Mammary epithelial cell (primary cell): ENCODE data around the gene RNF113B.

ENCODE experiments used
- EZH2 ChIP-seq: IDR thresholded peaks from 2 replicates; pipeline ENCODE4 v1.6.1; 2012; ENCODE audit warnings: low read length, inconsistent platforms, borderline replicate concordance
- TF ChIP-seq, protein P1 (sequence below), 2 donors: IDR thresholded peaks in 1 of 2; conservative IDR thresholded peaks in 1 of 2; 2 replicates each; pipeline ENCODE4 v1.5.1; 2011 to 2012; ENCODE audit warnings: inconsistent platforms in 2 of 2, low read length in 2 of 2, mild to moderate bottlenecking in 2 of 2, control low read depth in 1 of 2, low read depth in 1 of 2; ENCODE audit not compliant: insufficient read depth in 1 of 2; ENCODE audit errors: extremely low read depth in 1 of 2

DNA sequence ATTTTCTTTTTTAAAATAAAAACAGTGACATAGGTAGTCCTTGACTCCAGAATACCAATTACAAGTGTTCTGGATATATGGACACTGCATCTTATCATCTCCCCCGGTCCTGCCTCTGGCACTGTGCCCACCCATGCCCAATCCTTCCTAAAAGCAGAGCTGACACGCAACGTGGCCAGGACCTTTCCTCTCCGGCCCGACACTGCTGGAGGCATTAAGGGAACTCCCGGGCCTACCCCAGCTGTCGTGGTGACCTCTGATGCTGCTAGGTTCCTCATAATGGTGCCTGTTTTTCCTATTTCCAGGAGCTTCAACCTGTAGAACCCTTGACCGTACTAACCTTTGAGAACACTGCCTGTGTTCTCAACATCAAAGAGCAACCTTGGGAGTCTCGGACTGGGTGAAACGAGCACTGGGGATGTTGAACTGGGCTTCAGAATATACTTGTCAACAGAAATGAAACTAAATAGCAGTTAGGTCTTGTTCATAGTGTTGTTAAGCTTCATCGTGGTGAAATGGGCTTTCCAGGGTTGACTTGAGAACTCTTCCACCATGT, 13.9 kb upstream of the RNF113B start:
- TF ChIP-seq, protein P1, sequence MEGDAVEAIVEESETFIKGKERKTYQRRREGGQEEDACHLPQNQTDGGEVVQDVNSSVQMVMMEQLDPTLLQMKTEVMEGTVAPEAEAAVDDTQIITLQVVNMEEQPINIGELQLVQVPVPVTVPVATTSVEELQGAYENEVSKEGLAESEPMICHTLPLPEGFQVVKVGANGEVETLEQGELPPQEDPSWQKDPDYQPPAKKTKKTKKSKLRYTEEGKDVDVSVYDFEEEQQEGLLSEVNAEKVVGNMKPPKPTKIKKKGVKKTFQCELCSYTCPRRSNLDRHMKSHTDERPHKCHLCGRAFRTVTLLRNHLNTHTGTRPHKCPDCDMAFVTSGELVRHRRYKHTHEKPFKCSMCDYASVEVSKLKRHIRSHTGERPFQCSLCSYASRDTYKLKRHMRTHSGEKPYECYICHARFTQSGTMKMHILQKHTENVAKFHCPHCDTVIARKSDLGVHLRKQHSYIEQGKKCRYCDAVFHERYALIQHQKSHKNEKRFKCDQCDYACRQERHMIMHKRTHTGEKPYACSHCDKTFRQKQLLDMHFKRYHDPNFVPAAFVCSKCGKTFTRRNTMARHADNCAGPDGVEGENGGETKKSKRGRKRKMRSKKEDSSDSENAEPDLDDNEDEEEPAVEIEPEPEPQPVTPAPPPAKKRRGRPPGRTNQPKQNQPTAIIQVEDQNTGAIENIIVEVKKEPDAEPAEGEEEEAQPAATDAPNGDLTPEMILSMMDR (conservative IDR thresholded peaks at IDR 0.05 in 1 of 2, IDR thresholded peaks at IDR 0.05 in 1 of 2; ENCODE audit: extremely low read depth in 1 of 2, insufficient read depth in 1 of 2, low read depth in 1 of 2, low read length in 2 of 2) = no peak
- no peak for TF ChIP-seq EZH2
